ENCODE measurements around the gene TSC22D3.
"Not testable (repeated sequence)": the region's sequence is repeated elsewhere in the genome, so short reads cannot be mapped to it uniquely, and the experiment has no call there.

Gene TSC22D3

DNA sequence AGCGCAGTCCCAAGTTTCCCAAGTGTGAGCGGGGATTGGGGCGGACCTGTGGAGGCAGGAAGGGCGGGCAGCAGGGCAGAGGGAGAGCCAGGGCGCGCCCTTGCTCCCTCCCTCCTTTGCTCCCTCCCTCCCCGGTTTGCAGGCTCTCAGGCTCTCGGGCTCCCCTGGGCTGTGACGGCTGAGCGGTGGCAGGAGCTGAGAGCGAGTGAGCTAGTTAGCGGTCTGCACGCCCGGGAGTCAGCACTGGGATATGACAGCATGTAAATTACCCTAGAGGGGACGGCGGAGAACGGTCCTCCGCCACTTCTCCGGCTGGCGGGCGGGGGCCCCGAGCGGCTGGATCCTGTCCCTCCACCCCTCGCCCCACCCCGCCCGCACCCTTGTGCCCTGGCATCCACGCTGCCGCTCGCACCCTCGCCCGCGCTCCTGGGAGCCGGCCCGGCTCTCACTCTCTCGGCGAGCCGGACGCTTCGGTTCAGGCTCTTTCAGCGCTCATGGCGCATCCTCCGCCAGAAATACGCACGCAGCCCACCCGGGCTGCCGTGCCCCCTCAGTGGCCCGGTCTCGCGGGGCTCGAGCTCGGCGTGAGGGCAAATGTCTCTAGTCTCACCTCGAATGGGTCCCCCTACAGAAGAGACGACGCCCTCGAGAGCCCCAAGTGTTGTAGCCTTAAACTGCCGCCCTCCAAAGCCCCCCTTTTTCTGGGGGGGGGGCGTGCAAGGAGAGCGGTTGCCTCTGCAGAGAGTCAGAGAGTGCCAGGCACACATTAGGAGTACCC lies at the start of gene TSC22D3:
TSC22D3 (minus strand) TSS at position 54 of the 778 bp plus-strand sequence. CDS start 368 bp downstream, outside the sequence.
- peak; percentile 26 for DNase-seq

DNA sequence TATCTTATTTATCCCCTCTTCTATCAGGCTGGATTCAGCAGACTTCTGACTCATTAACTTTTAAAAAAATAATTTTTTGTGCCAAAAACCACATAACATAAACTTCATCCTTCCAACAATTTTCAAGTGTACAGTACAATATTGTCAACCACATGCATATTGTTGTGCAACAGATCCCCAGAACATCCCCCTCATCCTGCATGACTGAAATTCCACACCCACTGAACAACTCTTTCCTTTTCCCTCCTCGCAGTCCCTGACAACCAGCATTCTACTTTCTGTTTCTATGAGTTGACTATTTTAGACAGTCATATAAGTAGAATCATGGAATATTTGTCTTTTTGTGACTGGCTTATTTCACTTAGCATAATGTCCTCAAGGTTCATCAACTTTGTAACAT lies 47.9 kb upstream of the TSC22D3 start:
- no peak for DNase-seq

DNA sequence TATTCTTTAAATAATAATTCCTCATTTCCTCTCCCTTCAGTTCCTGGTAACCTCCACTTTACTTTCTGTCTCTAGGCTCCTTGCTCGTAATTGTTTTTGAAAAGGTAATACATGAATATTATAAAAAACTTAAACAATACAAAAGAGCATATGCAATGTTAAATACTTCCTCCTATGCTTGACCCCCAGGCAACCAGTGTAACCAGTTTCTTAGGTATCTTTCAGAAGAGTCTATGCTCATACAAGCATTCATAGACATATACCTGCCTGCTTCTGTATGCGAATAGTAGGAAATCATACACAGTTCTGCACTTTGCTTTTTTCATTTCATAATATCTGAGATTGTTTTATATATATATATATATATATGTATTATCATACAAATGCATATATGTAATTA lies 47.5 kb upstream of the TSC22D3 start:
- no peak for DNase-seq

DNA sequence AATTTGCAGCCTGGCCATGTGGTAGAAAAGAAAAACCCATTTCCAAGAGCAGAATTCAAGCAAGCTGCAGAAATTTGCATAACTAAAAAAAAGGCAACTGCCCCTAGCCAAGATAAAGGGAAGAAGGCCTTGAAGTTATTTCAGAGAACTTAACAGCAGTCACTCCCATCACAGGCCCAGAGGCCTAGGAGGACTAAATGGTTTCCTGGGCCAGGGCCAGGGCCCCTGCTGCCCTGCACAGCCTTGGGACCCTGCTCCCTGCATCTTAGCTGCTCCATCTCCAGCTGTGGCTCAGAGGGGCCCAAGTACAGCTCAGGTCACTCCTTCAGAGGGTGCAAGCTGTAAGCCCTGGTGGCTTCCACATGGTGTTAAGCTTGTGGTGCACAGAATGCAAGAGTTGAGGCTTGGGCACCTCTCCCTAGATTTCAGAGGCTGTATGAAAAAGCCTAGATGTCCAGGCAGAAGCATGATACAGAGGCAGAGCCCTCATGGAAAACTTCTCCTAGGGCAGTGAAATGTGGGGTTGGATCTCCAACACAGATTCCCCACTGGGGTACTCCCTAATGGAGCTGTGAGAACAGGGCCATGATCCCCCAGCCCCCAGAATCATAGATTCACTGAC lies 43.4 kb upstream of the TSC22D3 start:
- DNase-seq: no peak

DNA sequence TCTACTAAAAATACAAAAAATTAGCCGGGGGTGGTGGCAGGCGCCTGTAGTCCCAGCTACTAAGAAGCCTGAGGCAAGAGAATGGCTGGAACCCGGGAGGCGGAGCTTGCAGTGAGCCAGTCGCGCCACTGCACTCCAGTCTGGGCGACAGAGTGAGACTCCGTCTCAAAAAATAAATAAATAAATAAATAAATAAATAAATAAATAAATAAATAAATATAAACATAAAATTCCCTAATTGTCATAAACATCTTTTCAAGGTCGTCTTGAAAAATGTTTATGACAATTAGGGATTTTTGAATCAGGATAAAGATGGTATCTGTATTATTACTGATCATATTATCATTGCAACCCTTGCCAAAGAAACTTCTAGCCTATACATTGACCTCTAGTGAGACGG lies 34.5 kb upstream of the TSC22D3 start:
- not testable (repeated sequence) for DNase-seq

DNA sequence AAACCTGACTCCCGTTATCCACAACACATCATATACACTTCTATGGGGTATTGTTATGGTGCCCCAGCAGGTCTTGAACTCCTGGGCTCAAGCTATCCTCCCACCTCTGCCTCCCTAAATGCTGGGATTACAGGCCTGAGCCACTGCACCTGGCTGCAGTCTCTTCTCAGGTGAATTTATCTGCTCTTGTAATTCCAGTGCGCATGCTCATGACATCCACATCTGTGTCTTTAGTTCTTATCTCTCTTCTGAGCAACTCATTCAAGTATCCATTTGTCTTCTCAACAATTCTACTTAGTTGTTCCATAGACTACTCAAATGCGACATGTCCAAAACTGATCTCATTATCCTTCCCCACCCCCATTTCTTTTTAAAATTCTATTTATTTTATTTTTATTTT lies 29.6 kb upstream of the TSC22D3 start:
- DNase-seq: no peak

DNA sequence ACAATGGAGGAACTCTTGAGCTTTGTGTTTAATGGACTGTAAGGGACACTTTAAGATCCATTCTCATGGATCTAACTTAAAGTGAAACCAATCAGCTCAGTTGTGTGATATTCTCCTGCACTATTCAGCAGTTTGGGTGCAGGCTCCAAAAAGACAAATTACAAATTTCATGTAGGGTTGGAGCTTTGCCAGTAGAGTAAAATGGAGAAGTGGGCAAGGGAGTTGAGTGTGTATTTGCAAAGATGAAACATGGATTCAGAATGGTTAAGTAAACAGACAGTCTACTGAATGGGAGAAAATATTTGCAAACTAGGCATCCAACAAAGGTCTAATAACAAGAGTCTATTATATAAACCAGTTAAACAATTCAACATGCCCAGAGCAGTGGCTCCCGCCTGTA lies 28.8 kb upstream of the TSC22D3 start:
- DNase-seq: no peak

DNA sequence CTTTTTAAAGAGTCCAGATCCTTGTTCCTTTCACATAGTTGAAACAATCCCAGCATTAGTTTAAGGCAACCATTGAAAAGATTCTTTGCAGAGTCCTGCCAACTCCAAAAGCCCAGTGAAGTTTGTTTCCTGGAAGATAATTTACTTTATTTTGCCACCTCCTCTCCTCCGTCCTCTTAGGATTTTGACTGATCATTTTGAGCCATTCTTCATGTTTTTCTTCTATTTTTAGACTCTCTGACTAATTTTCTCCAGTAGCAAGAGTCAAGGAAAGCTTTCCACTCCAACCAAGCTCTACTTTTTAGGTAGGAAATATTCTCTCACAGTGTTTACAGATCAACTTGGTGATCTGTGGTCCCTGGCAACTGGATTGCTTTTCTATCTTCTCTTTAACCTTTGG lies 12.2 kb upstream of the TSC22D3 start:
- DNase-seq: no peak

DNA sequence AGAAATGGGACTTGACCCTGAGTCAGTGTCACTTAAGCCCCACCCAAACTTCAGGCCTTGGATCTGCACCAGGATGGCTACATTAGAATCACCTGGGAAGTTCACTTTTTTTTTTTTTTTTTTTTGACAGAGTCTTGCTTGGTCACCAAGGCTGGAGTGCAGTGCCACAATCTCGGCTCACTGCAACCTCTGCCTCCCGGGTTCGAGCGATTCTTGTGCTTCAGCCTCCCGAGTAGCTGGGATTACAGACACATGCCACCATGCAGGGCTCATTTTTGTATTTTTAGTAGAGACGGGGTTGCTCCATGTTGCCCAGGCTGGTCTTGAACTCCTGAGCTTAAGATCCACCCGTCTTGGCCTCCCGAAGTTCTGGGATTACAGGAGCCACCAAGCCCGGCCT lies 4.9 kb upstream of the TSC22D3 start:
- DNase-seq: no peak

DNA sequence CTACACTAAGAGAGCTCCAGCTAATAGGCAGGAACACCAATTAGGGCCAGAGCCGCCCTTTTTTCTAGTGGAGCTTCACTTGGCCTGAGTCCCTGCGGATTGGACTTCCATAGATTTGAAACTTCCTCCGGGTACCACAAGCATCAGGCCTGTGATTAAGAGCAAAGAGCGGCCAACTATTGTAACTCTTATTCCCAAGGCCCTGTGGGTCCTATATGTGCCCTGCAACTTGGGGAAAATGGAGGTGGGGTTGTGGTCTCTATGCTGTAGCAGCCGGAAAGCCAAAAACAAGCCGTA lies 1.9 kb upstream of the TSC22D3 start, which contains the start of gene NCBP2L:
NCBP2L (plus strand) TSS at position 198 of the 297 bp plus-strand sequence. CDS start 16,488 bp downstream, outside the sequence.
- no peak for DNase-seq

DNA sequence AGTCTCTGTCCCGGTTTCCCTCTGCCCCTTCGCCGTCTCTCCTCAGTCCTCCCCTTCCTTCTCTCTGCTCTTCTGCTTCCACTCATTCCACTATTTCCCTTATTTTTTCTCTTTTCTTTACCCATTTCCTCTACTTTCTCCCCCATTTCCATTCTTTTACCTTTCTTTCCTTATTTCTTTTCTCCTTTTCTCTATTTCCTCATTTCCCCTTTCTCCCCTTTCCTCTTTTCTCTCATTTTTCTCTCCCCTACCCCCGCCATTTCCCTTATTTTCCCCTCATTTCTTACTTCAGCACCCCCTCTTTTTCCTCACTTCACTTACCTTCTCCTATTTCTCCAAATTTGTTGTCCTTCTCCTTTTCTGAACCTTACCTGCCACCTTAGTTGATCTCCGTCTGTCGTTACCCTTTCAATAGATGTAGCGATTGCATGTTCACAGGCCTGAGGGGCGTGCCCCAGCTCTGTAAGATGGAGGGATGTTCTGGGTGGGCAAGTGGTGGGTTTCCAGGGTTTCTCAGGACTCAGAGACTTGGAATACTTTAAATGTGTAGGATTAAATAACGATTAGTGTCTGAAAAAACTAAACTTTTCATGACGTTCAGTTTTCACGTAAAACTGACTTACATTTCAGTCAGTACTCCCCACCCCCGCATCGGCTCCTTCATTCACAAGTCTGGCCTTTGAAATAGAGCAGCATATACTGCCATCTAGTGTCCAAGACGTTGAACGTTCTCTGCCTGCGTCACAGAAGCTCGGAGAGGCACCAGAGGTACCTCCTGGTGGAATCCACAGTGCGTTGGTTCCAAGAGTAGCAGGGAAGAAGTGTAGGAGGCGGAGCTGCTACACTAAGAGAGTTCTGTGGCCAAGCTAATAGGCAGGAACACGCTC lies 1.3 kb upstream of the TSC22D3 start:
- DNase-seq: peak; percentile 73

DNA sequence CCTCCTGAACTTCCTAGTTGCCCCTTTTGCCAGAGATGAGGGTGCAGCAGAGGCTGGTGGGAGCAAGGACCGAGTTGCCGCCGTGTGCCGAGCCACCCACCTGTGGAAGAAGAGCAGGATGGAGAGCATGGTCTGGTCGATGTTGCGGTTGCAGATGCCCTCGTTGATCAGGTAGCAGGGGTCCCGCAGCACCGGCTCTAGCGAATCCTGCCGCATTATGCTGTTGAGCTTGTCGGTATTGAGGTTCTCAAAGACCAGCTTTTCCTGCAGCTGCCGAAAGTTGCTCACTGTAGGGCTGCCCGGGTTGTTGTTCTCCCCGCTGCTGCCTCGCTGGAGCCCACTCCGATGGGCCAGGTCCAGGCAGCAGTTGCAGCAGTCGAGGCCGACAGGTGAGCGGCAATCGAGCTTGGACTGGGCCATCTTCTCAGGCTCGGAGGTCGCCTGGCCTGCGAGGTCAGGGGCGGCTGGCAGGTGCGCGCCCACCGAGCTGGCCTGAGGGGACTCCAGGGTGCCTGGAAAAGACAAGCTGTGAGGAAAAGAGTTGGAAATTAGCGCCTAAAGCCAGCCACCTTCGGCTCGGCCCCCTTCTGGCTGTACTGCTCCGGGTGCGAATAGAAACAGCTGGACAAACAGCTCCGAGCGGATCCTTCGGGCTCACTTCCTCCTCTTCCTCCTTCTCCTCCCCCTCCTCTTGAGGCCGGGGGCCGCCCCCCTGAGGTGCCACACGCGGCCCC lies 420 bp downstream of the TSC22D3 start:
- DNase-seq: no peak

DNA sequence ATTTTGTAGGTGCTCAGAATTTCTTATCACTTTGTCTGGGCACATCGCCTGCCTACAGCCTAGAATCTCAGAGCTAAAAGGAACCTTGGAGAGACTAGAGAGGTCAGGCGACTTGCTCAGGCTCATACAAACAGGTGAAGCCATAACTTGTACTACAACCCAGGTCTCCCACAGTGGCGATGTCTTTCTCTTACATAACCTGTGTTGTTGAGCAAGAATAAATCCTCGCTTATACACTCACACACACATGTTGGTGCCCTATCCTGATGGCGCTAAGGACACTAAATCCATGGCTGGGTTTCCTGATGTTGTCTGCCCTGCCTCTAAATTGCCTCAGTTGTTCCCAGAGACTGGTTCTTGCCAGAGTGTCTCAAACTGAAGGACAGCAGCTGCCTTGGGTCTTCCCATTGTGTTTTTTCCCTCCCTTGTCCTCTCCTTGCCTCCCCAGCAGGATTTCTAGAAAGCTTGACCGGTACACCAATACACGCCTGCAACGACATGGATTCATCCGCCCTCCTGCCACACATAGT lies 1.6 kb downstream of the TSC22D3 start:
- DNase-seq: no peak

DNA sequence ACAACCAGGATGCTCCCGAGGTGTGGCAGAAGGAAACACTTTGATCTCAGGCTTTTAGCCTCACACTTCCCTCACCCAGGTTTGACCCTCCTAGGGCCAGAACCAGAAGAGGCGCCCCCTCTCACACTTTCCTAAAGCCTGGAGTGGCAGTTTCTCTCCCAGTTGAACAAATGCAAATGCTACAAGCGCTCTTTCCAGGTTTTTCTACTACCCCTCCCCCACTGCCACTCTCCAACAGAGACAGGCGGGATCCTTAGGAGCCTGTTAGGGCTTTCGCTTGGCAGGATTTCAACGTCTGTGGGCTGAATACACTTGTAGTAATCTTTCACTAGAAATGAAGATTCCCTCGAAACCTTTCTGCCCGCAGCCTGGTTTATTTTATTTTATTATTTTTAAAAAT lies 2.4 kb downstream of the TSC22D3 start:
- DNase-seq: no peak

DNA sequence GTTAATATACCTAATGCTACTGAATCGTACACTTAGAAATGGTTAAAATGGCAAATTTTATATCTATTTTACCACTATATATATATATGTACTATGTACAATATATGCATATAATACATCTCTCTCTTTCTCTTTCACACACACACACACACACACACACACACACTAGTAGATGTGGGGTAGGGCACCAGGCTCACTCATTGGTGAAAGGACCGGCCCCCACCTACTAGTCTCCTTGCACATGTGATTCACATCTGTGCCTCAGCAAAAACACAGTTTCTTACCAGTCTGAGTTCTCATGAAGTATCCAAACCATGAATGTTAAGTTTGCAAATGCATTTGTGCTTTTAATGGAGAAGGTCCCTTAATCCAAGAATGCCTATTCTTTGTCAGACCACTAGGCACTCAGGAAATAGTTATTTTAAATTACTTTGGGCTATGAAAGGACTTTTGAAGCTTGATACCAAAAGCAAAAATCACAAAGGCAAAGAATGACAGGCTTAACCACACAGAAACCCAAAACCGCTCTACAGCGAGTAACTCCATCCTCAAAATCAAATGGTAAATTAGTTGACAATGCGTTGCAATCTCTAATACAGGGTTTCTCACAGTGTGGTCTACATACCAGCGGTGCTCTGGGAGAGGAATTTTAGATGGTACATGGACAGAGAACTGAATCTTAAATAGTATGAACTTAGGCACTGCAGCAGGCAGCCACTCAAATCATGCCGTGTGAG lies 5.8 kb downstream of the TSC22D3 start:
- DNase-seq: no peak

DNA sequence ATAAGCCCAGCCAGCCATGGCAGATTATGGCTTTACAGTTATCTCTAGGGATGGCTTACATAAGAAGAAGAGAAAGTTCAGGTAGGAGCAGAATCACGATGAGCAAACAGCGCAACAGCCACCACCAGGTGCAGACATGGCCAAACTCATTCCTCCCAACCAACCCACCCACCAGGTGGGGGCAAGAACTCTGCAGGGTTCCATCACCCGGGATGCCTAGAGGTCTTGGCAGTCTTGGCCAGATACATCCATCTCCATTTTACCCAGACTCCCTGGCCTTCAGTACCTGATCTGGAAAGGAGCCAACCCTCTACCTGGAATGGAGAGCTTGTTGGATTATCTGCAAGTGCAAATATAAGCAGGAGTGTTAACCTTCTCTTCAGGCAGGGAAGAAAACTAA lies 7.5 kb downstream of the TSC22D3 start:
- no peak for DNase-seq

DNA sequence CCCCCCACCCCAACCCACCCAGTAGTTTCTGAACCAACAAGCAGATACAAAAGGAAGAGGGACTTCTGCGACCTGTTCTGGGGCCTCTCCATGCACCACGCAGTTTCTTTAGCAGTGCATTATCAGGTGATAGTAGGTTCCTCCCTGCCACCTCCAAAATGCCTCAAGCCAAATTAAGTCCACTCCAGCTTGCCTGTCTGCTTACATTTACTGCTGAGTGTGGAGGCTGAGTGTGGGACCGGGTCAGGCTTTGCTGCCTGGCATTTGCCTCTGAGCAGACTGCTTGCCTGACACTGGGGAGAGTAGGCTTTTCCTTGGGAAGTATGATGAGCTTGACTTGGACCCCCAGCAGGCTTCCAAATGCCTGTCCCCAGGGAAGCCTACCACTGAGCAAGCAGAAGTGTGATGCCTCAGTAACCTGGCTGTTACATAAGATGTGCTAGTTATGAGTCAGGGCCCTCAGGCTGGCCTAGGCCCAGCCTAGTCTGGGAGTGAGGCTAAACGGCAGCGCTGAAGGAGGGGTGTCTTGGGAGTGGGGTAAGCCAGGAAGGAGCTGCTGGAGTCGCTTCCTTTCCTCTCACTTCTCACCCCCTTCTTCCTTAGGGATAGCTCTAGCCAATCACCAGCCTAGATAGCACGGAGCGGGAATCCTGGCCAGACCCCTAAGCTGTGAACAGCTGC lies 9.0 kb downstream of the TSC22D3 start:
- DNase-seq: no peak

DNA sequence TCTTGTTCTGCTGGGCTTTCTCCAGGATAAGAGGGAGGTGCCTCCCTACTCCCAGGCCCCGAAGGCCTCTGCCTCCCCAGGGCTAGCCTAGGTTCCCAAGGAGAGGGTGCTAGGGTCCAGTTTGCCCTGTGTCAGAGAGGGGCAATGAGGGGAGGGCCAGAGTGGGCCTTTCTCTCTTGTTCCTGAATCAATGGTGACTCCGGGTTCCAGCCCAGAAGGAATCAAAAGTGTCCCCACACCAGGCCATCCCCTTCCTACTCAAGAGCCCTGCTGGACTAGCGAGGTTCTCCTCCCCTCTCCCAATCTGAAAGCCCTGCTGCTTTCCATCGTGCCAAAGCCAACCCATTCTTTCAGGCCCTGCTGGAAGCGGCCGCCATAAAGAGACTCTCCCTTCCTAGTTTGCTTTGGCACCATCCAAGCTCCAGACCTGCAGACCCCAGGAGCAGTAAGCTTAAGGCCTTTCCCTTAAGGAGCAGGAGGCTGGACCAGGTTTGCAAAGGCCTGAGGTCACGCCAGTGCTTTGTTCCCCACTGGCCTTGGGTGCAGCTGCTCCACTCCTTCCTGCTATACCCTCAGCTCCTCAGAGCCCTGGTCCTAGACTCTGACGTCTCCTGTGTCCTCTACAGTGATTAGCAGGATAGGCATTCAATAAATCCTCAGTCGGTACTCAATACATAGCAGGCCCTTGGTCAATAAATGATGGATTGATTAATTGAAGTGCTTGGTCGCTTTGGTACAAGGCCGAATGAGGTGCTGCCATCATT lies 10.6 kb downstream of the TSC22D3 start:
- no peak for DNase-seq

DNA sequence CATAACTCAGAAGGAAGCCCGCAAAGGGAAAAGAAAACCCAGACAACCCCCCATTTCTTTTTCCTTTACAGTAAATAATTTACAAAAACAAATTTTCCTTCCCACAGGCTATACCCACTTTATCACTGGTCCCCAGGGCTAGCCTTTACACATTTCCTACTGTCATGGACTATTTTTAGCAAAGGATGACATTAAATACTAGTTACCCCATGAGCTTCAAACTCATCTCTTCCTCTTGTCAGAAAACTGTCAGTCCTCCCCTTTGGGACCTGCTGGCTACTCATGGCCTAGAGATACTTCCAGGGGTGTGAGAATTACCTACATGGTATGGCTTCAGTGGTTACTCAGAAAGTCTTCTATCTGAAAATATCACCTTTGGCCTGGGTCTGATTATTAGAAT lies 11.9 kb downstream of the TSC22D3 start:
- no peak for DNase-seq

DNA sequence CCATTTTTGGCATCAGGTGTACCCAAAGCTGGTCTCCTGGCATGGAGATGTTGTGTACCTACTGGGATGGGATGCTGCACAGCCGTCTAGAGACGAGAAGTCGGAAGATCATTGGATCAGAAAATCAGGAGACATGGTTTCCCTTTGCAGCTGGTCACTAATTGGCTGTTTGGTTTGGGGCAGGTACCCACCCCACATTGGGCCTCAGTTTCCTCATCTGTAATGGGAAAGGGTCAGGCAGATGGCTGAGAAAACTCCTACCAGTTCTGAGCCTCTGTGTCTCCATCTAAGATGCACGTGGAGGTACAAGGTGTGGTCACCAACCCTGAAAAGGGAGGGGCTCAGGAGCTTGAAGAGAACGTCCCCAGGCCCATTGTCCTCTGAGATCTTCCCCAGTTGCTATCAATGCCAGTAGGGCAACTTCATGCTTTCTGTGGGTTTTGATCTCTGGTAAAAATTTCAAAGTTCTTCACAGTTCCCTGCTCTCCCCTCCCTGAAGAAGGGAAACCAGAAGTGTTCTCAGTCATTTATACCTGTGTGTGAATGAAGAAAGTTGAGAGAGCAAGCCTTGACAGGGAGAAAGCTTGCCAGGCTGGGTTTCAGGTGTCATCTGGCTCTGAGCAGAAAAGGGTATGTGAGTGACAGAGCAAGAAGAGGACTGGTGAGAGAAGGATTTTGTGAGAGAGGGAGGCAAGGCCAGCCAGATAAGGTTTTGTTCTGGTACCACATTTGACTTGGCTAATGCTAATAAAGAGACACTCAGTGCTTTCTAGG lies 15.1 kb downstream of the TSC22D3 start:
- DNase-seq: no peak
